ENCODE data around the gene TMEM134.

GRCh38 chr11:67507242-67507863 is 38.3 kb upstream of the TMEM134 start:
- TF ChIP-seq CTCF (conservative IDR thresholded peaks at IDR 0.05; ENCODE audit: low read depth, low read length) (no peak), BHLHE40 (IDR thresholded peaks at IDR 0.05; ENCODE audit: low read depth, low read length) (no peak)

Data from IMR-90 (cell line).